K562 (cell line): Measurements from ENCODE around the gene EPN2. TPM values are rescaled to one million over a fixed set of nuclear protein-coding genes. Genes with fewer than 3 reads are reported as not detected.

Experiments
- ATAC-seq: fragments of 200-7000 bp; cut with Tn5 transposase; 3 replicates; pipeline ENCODE4 v1.9.1; 2020; ENCODE audit warnings: moderate library complexity
- BruUV-seq: library from RNA; stranded (reverse); fragments of 400-500 nt; replicated peaks from 2 replicates; lab custom pipeline; 2021; lab: Mats Ljungman, UMichigan
- CTCF ChIA-PET: fragments of 300-600 bp; formaldehyde crosslinking; extraction: SDS; loops from one replicate; lab custom pipeline; 2021; ENCODE audit warnings: low intra/inter-chr PET ratio; lab: Yijun Ruan, JAX
- POLR2A ChIA-PET: fragments of 300-600, 350-650 bp; sonication (Branson Sonifier 250); formaldehyde crosslinking; extraction: SDS; loops from one replicate; lab custom pipeline; 2021; ENCODE audit warnings: antibody characterized with exemption, inconsistent platforms; lab: Yijun Ruan, JAX
- DNase-seq, 4 experiments: peaks; one replicate each; pipeline versions ENCODE4 v3.0.0 to v3.0.0-alpha.2; 2011 to 2018; ENCODE audit warnings: low spot score in 3 of 4, mixed read lengths in 3 of 4; ENCODE audit errors: extremely low read depth in 1 of 4
- FAIRE-seq: peaks from 2 replicates; lab custom pipeline; 2011; peaks lifted over from hg19 to GRCh38; lab: Jason Lieb, UNC
- H2AFZ ChIP-seq: 2 replicates; pipeline ENCODE4 v1.6.0; 2011; ENCODE audit warnings: low read depth, low read length, control low read depth, inconsistent platforms
- H3K27ac ChIP-seq: fragments of 200-600 bp; 3 replicates; pipeline ENCODE4 v1.8.0; 2011; ENCODE audit warnings: low read depth, mild to moderate bottlenecking, control low read depth, inconsistent platforms, low read length, moderate library complexity, mixed read lengths; ENCODE audit errors: extremely low read depth
- H3K27me3 ChIP-seq, 2 experiments: fragments of 300-600 bp in 1 of 2; 2 replicates in 1 of 2; 3 replicates in 1 of 2; pipeline versions ENCODE4 v1.6.0 to v1.8.0; 2011; ENCODE audit warnings: inconsistent platforms in 2 of 2, low read length in 2 of 2, mild to moderate bottlenecking in 1 of 2, mixed read lengths in 1 of 2, moderate library complexity in 1 of 2; ENCODE audit not compliant: control insufficient read depth in 2 of 2, insufficient read depth in 2 of 2
- H3K36me3 ChIP-seq: fragments of 300-600 bp; 3 replicates; pipeline ENCODE4 v1.8.0; 2011; ENCODE audit warnings: mild to moderate bottlenecking, low read length, inconsistent platforms; ENCODE audit not compliant: control insufficient read depth, insufficient read depth
- H3K4me1 ChIP-seq, 2 experiments: fragments of 200-600 bp in 1 of 2; replicated peaks in 1 of 2; 2 replicates in 1 of 2; 3 replicates in 1 of 2; pipeline versions ENCODE4 v1.5.1 to v1.8.0; 2011; ENCODE audit warnings: inconsistent platforms in 2 of 2, low read length in 2 of 2, mild to moderate bottlenecking in 1 of 2, mixed read lengths in 1 of 2, moderate library complexity in 1 of 2; ENCODE audit not compliant: control insufficient read depth in 2 of 2, insufficient read depth in 2 of 2
- H3K4me2 ChIP-seq: 2 replicates; pipeline ENCODE4 v1.6.1; 2011; ENCODE audit warnings: low read length, control low read depth, inconsistent platforms, mixed read lengths; ENCODE audit not compliant: insufficient read depth
- H3K4me3 ChIP-seq: fragments of 200-600 bp; sonication (generic), shearing (Covaris generic); 2 replicates; pipeline ENCODE4 v1.5.1; 2016; ENCODE audit warnings: control low read depth, inconsistent platforms
- H3K79me2 ChIP-seq: fragments of 200-600 bp; 3 replicates; pipeline ENCODE4 v1.8.0; 2011; ENCODE audit warnings: low read length, inconsistent platforms; ENCODE audit not compliant: control insufficient read depth, insufficient read depth
- H3K9ac ChIP-seq, 2 experiments: 2 replicates each; pipeline versions ENCODE4 v1.6.0 to v1.6.1; 2011; ENCODE audit warnings: low read depth in 2 of 2, low read length in 2 of 2, control low read depth in 1 of 2, inconsistent platforms in 1 of 2, mild to moderate bottlenecking in 1 of 2, mixed read lengths in 1 of 2; ENCODE audit not compliant: insufficient read depth in 1 of 2
- H3K9me1 ChIP-seq: one replicate; pipeline ENCODE4 v1.6.0; 2011; ENCODE audit warnings: inconsistent platforms, mild to moderate bottlenecking, low read length, moderate library complexity; ENCODE audit not compliant: control insufficient read depth, insufficient read depth
- H3K9me3 ChIP-seq: replicated peaks from 2 replicates; pipeline ENCODE4 v1.5.1; 2011; ENCODE audit warnings: low read depth, low read length, inconsistent platforms; ENCODE audit not compliant: control insufficient read depth, insufficient read depth
- H4K20me1 ChIP-seq: replicated peaks from 2 replicates; pipeline ENCODE4 v1.6.1; 2011; ENCODE audit warnings: low read length, inconsistent platforms, mixed read lengths; ENCODE audit not compliant: control insufficient read depth, insufficient read depth
- CBX8 ChIP-seq: fragments of 200-600 bp; sonication (generic); IDR thresholded peaks from 2 replicates; pipeline ENCODE4 v1.6.1; 2012; ENCODE audit warnings: borderline replicate concordance, mixed run types, low read depth, mild to moderate bottlenecking, moderate library complexity, mixed read lengths, low read length, control low read depth, inconsistent platforms; ENCODE audit not compliant: poor library complexity, severe bottlenecking; ENCODE audit errors: extremely low read depth
- HCFC1 ChIP-seq: IDR thresholded peaks from 2 replicates; pipeline ENCODE4 v1.6.1; 2012; ENCODE audit warnings: low read depth, low read length, improper control_type of control experiment
- MTA2 ChIP-seq: fragments of 450-650 bp; IDR thresholded peaks from 2 replicates; pipeline ENCODE4 v1.6.1; 2016; ENCODE audit warnings: low read depth
- PREB ChIP-seq: sonication (generic); formaldehyde crosslinking; IDR thresholded peaks from 2 replicates; pipeline ENCODE4 v1.8.1; 2023; ENCODE audit warnings: mild to moderate bottlenecking, missing genetic modification reagents
- RB1 ChIP-seq: fragments of 450-650 bp; IDR thresholded peaks from 2 replicates; pipeline ENCODE4 v1.6.1; 2017; ENCODE audit warnings: low read depth, mild to moderate bottlenecking
- SP2 ChIP-seq: IDR thresholded peaks from 2 replicates; pipeline ENCODE4 v1.6.1; 2011; ENCODE audit warnings: mild to moderate bottlenecking, low read depth, low read length, moderate library complexity; ENCODE audit not compliant: poor library complexity, severe bottlenecking; ENCODE audit errors: extremely low read depth
- SRSF7 ChIP-seq: fragments of 200-400 bp; formaldehyde crosslinking; optimal IDR thresholded peaks from 2 replicates; pipeline ENCODE3; 2017; ENCODE audit warnings: mild to moderate bottlenecking, low read depth, low read length
- TCFL5 ChIP-seq: fragments of 250-450 bp; sonication (Bioruptor Pico); conservative IDR thresholded peaks from 2 replicates; pipeline ENCODE4 v1.6.1; 2021; ENCODE audit warnings: mild to moderate bottlenecking, moderate library complexity, matching md5 sums
- ZBTB17 ChIP-seq: fragments of 450-650 bp; formaldehyde crosslinking; IDR thresholded peaks from 2 replicates; pipeline ENCODE4 v1.4.0; 2020; ENCODE audit warnings: mild to moderate bottlenecking
- ZFPM2 ChIP-seq: fragments of 250-450 bp; sonication (Bioruptor Pico); IDR thresholded peaks from 2 replicates; pipeline ENCODE4 v1.5.1; 2022; ENCODE audit warnings: mild to moderate bottlenecking
- ZNF695 ChIP-seq: fragments of 450-650 bp; formaldehyde crosslinking; IDR thresholded peaks from 2 replicates; pipeline ENCODE4 v1.4.0; 2020; ENCODE audit warnings: mild to moderate bottlenecking, moderate library complexity
- WGBS: fragments of 100-300 bp; shearing (Covaris generic); methylation state at CpG from one replicate; pipeline ENCODE4 v1.1.6; 2016; ENCODE audit warnings: low coverage, mixed read lengths; ENCODE audit not compliant: insufficient coverage; ENCODE audit errors: missing lambda C conversion rate; 5-methylcytosine and 5-hydroxymethylcytosine counted together
- in situ Hi-C: fragments of 300-500 bp; cut with MboI; formaldehyde crosslinking; loops from 4 replicates; pipeline ENCODE4 v1.15.0; 2018; ENCODE audit warnings: inconsistent platforms, mixed read lengths
- intact Hi-C: fragments of 100-400 bp; cut with micrococcal nuclease; formaldehyde crosslinking; loops from 2 replicates; pipeline ENCODE4 v1.14.2; 2022
- polyA plus RNA-seq, 8 experiments: library from polyadenylated mRNA; depleted of rRNA in 4 of 8; stranded (reverse) in 5 of 8; unstranded in 3 of 8; fragments of >200 nt; fragmentation: Nextera tagmentation in 2 of 8; fragmentation: Illumina TruSeq in 1 of 8; extraction: Ambion mirVana in 2 of 8; extraction: Trizol in 1 of 8; gene quantifications; 2 replicates each; pipeline versions ENCODE4 v1.2.1 to v1.2.3, GENCODE V29; 2011 to 2014; ENCODE audit warnings: inconsistent platforms in 1 of 8, missing spikeins in 1 of 8
- total RNA-seq, 7 experiments: library from RNA; depleted of rRNA in 6 of 7; stranded (reverse); fragments of >200 nt in 6 of 7; fragmentation: Illumina TruSeq in 2 of 7; extraction: Trizol in 2 of 7; gene quantifications; 2 replicates each; pipeline versions ENCODE4 v1.2.1 to v1.2.3, GENCODE V29; 2011 to 2021; ENCODE audit warnings: low replicate concordance in 1 of 7

EPN2 gene
- total and polyA plus RNA-seq, 9 of the 15 experiments (the other 6 are each of a cell fraction or from before 2014, with no cell fraction given) = 1.0 to 12.9 (median 8.9) TPM

GRCh38 chr17:19311016-19311415 is 73.8 kb downstream of the EPN2 start:
- ChIA-PET POLR2A (no interaction called here), CTCF (no interaction called here)
- no peak overlapping the region for H3K4me3 ChIP-seq
- no peaks in the 10 kb centered on the region for H3K27me3 ChIP-seq
- H3K36me3 ChIP-seq = peaks cover 16% of the 10 kb centered on the region; the same call in 2 of the 3 replicates
- H3K27ac ChIP-seq = no peak overlapping the region
- no peak overlapping the region for H2AFZ ChIP-seq
- no peak for DNase-seq
- ATAC-seq = no peak
- WGBS = 77% methylated on average over 5 of the region's 5 CpGs
- TF ChIP-seq SRSF7 (no peak), PREB (no peak), SP2 (no peak), CBX8 (no peak), ZBTB17 (CRISPR knock-in tag) (no peak), TCFL5 (no peak), HCFC1 (no peak), MTA2 (no peak), RB1 (no peak), ZFPM2 (CRISPR knock-in tag) (no peak), ZNF695 (CRISPR knock-in tag) (no peak)
- H3K4me1 ChIP-seq = peaks cover 4 to 9% of the 10 kb centered on the region in 2 experiments
- no peak for FAIRE-seq
- no TSS peak for BruUV-seq
- H4K20me1 ChIP-seq = no peaks in the 10 kb centered on the region
- no peaks in the 10 kb centered on the region for H3K9me1 ChIP-seq
- in situ Hi-C loops (no loop called here), intact Hi-C loops (no loop called here)
- H3K79me2 ChIP-seq = no peaks in the 10 kb centered on the region
- H3K9me3 ChIP-seq = no peaks in the 10 kb centered on the region
- H3K9ac ChIP-seq = no peak overlapping the region
- no peak overlapping the region for H3K4me2 ChIP-seq
